ENCODE measurements around the gene TCF3. TPM values are rescaled to one million over a fixed set of nuclear protein-coding genes. Genes with fewer than 3 reads are reported as not detected.
"Not testable (repeated sequence)": the region's sequence is repeated elsewhere in the genome, so short reads cannot be mapped to it uniquely, and the experiment has no call there.

Gene TCF3
- total RNA-seq, 2 donors from 2014 or later: 18.5 to 28.7 TPM

DNA sequence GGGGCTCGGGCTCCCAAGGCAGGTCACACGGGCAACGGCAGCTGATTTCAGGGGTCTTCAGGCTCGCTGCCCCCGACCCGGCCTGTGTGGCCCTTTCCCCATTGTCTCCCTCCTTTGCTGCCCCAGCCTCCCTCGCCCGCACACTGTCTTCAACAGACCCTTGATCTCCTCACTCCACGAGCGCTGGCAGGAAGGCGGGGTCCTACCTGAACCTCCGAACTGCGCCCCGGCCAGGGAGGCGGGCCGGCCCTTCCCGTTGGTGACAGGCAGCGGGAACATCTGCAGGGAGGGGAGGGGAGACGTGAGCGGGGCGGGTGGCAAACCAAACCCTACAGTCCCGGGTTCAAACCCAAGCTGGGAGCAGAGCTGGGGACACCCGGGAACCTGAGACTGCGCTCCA is 6.3 kb downstream of the TCF3 start:
- Histone ChIP-seq H3K27ac (no peak overlapping the region), H3K4me1 (peaks cover 0 to 11% of the 10 kb centered on the region in 2 donors), H3K9me3 (no peaks in the 10 kb centered on the region), H3K36me3 (peaks cover 9% of the 10 kb centered on the region), H3K27me3 (no peaks in the 10 kb centered on the region), H3K4me3 (no peak overlapping the region)
- DNase-seq (ENCODE audit: low spot score): no peak
- TF ChIP-seq, protein P1, sequence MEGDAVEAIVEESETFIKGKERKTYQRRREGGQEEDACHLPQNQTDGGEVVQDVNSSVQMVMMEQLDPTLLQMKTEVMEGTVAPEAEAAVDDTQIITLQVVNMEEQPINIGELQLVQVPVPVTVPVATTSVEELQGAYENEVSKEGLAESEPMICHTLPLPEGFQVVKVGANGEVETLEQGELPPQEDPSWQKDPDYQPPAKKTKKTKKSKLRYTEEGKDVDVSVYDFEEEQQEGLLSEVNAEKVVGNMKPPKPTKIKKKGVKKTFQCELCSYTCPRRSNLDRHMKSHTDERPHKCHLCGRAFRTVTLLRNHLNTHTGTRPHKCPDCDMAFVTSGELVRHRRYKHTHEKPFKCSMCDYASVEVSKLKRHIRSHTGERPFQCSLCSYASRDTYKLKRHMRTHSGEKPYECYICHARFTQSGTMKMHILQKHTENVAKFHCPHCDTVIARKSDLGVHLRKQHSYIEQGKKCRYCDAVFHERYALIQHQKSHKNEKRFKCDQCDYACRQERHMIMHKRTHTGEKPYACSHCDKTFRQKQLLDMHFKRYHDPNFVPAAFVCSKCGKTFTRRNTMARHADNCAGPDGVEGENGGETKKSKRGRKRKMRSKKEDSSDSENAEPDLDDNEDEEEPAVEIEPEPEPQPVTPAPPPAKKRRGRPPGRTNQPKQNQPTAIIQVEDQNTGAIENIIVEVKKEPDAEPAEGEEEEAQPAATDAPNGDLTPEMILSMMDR (IDR thresholded peaks at IDR 0.05): no peak

DNA sequence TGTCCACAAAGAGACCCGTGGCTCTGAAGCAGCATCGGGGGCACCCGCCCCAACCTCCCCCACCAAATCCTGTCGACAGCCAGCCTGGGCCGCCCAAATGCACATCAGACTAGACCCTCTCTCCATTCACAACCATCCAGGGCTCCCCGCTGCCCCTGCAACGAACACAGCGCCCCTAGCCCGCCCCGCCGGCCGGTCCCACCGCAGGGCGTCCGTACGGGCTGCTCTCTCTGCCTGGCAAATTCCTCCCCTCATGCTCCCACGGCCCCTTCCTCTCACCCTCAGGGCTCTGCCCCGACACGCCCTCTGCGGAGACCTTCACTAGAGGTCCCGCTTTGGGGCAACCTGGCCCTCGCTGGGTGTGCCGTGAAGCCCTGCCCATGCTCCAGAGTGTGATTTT is 7.1 kb downstream of the TCF3 start:
- Histone ChIP-seq H3K4me3 (no peak overlapping the region), H3K36me3 (peaks cover 9% of the 10 kb centered on the region), H3K27me3 (no peaks in the 10 kb centered on the region), H3K27ac (no peak overlapping the region), H3K9me3 (no peaks in the 10 kb centered on the region), H3K4me1 (peaks cover 0 to 3% of the 10 kb centered on the region in 2 donors)
- TF ChIP-seq, protein P1 (IDR thresholded peaks at IDR 0.05): no peak
- no peak for DNase-seq (ENCODE audit: low spot score)

DNA sequence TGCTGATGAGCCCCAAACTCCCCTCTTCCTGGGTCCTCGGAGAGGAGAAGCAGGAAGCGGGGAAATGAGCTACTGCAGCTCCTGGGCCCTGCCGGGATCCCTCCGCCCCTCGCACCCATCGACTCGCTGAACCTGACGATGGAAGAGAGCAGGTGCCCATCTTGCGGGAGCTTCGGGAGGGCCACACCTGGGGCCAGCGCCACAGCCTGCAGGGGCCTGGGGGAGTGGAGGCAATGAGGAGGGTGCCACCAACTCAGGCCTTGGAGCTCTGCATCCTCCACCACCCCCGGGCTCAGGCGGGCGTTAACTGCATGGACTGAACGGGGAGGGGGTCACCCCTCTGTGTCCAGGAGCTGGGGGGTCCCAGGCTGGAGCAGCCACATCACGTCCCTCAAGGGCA is 8.3 kb downstream of the TCF3 start:
- H3K36me3 ChIP-seq: peaks cover 13% of the 10 kb centered on the region

DNA sequence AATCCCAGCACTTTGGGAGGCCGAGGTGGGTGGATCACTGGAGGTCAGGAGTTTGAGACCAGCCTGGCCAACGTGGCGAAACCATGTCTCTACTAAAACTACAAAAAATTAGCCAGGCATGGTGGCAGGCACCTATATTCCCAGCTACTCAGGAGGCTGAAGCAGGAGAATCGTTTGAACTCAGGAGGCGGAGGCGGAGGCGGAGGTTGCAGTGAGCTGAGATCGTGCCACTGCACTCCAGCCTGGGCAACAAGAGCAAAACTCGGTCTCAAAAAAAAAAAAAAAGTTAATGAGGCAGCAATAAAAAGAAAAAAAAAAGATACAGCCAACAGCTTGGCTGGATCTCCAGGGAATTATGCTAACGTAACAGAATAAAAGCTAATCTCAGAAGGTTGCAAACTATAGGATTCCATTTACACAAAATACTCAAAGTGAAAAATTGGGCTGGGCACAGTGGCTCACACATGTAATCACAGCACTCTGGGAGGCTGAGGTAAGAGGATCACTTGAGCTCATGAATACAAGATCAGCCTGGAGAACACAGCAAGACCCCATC is 11.4 kb downstream of the TCF3 start:
- H3K4me3 ChIP-seq; H3K4me1 ChIP-seq; H3K9me3 ChIP-seq; H3K27me3 ChIP-seq; H3K27ac ChIP-seq; DNase-seq (ENCODE audit: low spot score): not testable (repeated sequence)
- peaks cover 12% of the 10 kb centered on the region for H3K36me3 ChIP-seq

More for the DNA sequence above, 8.3 kb downstream of the TCF3 start:
- Histone ChIP-seq H3K9me3 (no peaks in the 10 kb centered on the region), H3K27ac (no peak overlapping the region), H3K27me3 (no peaks in the 10 kb centered on the region), H3K4me1 (no peaks in the 10 kb centered on the region), H3K4me3 (no peak overlapping the region)
- TF ChIP-seq, protein P1 (IDR thresholded peaks at IDR 0.05): no peak
- DNase-seq (ENCODE audit: low spot score): no peak

DNA sequence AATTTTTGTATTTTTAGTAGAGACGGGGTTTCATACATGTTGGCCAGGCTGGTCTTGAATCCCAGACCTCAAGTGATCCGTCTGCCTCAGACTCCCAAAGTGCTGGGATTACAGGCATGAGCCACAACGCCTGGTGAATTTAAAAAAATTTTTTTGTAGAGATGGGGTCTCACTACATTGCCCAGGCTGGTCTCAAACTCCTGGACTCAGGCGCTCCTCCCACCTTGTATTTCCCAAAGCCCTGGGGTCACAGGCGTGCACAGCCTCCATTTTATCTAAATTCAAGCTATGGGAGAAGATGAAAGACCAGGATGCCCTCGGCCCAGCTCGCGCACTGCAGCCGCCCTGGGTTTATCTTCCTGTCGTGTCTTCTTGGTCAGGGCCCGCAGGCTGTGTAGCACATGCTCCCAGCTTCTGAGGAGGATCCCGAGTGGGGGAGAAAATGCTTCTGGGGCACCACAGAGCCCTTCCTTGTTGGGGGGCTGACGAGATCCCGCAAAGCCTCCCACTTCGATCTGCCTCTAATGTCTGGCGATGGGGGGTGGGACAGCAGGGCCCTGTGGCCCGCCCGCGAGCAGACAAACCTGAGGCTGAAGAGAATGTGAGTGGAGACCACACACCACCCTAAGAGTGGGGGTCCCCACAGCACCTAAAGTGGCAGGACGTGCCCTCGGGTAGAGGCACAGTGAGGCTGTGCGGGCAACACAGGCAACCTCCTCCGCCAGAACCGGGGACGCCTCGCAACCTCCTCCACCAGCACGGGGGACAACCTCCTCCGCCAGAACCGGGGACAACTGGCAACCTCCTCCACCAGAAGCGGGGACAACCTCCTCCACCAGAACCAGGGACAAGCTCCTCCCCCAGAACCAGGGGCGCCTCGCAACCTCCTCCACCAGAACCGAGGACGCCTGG is 15.8 kb downstream of the TCF3 start:
- TF ChIP-seq, protein P1 (IDR thresholded peaks at IDR 0.05): no peak
- Histone ChIP-seq H3K27me3 (no peaks in the 10 kb centered on the region), H3K4me1 (no peaks in the 10 kb centered on the region), H3K27ac (no peak overlapping the region), H3K9me3 (no peaks in the 10 kb centered on the region), H3K36me3 (peaks cover 10% of the 10 kb centered on the region), H3K4me3 (no peak overlapping the region)
- no peak for DNase-seq (ENCODE audit: low spot score)

DNA sequence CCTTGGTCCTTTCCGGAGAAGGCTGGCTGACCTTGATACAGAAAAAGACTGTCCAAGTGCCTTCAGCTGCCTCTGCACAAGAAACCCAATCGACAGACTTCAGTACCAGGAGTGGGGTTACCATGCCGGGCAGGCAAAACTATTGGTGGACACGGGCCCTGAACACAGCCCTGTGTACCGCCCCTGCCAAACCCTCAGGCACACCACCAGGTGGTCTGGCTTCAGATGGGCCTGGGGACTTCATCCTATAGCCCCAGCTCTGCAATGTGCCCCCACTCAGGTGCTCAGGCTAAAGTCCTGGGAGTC is 17.5 kb downstream of the TCF3 start:
- Histone ChIP-seq H3K27ac (no peak overlapping the region), H3K4me3 (no peak overlapping the region), H3K27me3 (no peaks in the 10 kb centered on the region), H3K4me1 (no peaks in the 10 kb centered on the region), H3K9me3 (no peaks in the 10 kb centered on the region), H3K36me3 (peaks cover 7% of the 10 kb centered on the region)
- TF ChIP-seq, protein P1 (IDR thresholded peaks at IDR 0.05): no peak
- DNase-seq (ENCODE audit: low spot score): no peak

Measured in right atrium auricular region (tissue), 2 donors.